Cardiac septum (tissue), 1 donor: ENCODE data around the gene AQP6. TPM values are rescaled to one million over a fixed set of nuclear protein-coding genes. Genes with fewer than 3 reads are reported as not detected.
"Not testable (repeated sequence)": the region's sequence is repeated elsewhere in the genome, so short reads cannot be mapped to it uniquely, and the experiment has no call there.

ENCODE experiments used
- DNase-seq: peaks from one replicate; pipeline ENCODE4 v3.0.0-alpha.2; 2020; ENCODE audit warnings: low spot score
- intact Hi-C: fragments of 100-400 bp; cut with DNase I; formaldehyde crosslinking; loops from one replicate; pipeline ENCODE4 v1.14.0; 2022
- total RNA-seq: library from RNA; stranded (reverse); fragmentation: NEBNext Ultra II Directional; extraction: Animal tissue kit (Norgen Biotek cat#: 25700); gene quantifications from one replicate; pipeline ENCODE4 v1.2.1, GENCODE V29; 2021
- donor health status: DM: no; HTN: no; CAD: no.

Gene AQP6
- total RNA-seq, 1 donor from 2014 or later = not detected

GRCh38 chr12:49979791-49980190 lies 7.0 kb downstream of the AQP6 start:
- intact Hi-C loops = no loop called here
- DNase-seq = no peak

- no peak for DNase-seq
- intact Hi-C loops = no loop called here
These were observed 8.0 kb downstream of the AQP6 start for GRCh38 chr12:49980501-49981349.

DNA sequence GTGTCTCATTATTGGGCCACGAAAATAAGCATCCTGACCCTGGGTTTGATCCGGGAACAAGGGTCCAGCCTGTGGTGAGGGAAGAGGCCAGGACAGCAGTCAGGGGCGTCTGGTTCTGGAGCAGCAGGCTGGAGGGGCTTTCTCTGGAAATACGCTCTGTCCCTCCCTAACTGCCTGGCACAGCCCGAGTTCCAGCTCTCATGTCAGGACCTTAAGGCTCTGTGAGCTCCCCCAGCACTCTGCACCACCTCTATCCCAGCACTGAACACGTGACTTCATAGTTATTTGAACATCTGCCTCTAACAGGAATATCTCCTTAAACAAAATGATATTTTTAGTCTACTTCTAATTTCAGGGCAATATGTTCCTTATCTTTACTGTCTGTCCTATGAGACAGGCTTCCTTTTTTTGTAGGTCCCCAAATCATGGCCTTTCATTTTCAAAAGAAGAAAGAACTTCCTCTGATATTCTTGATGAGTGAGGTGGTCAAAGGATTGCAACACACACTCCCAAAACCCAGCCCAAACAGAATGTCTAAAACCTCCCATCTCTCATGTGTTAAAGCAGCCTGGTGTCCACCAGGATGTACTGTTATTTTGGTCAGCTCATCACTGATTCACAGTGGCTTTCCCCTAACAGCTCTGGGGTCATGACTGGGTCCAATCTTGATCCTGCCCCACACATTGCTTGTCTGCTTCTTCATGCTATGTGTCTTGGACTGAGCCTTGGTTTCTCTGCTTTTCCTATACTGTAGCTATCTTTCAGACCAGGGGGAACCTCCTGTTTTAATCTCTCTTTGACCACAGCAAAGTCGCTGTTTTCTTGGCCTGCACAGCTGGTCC lies 9.7 kb downstream of the AQP6 start:
- no peak for DNase-seq

DNA sequence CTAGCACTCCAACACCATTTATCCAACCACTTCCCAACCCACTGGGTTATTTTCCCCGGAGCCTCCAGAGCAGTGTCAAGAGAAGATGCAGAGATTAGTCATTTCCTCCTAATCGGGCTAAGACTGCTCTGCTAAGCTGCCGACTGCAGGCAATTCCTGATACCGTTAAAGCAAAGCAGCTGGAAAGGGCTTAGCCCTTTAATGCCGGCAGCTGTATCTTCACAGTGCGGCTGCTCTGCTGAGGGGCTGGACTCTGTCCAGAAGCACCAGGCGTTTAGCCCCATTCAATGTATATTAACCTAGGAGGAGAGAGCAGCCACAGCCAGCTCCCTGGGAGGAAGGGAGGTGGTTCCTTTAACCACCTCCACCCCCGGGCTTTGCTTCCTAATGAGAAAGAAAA lies 11.1 kb downstream of the AQP6 start:
- no peak for DNase-seq
- intact Hi-C loops = no loop called here

More for the DNA sequence above, 9.7 kb downstream of the AQP6 start:
- intact Hi-C loops = no loop called here

GRCh38 chr12:49984476-49985359 lies 12.0 kb downstream of the AQP6 start:
- intact Hi-C loops = no loop called here
- no peak for DNase-seq

DNA sequence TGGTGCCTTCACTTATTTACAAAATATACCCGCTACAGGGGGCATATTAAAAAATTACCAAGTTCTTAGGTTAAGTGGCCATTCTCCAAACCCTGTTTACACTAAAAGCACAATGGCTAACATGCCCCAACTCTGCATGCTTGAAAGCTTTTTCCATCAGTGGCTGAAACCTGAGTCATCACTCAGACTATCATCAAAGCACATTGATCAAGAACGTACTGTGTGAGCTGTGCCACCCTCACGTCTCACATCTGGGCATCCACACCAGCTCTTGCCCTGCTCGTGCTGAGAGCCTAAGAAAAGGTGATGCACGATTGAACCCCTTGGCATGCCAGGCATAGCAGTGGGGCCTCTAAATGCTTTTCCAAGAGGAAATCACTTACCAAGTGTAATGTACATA lies 13.2 kb downstream of the AQP6 start:
- intact Hi-C loops = no loop called here
- DNase-seq = no peak

DNA sequence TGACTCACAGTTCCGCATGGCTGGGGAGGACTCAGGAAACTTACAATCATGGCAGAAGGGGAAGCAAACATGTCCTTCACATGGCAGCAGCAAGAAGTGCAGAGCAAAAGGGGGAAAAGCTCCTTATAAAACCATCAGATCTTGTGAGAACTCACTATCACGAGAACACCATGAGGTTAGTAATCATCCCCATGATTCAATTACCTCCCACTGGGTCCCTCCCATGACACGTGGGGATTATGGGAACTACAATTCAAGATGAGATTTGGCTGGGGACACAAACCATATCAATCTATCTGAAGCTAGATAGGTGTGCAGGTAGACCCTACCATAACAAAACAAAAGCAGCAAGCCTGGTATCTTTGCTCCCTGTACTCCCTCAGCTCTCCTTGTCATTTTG lies 13.7 kb downstream of the AQP6 start:
- DNase-seq, intact Hi-C loops: not testable (repeated sequence)

- intact Hi-C loops = no loop called here
These were observed 15.0 kb downstream of the AQP6 start for GRCh38 chr12:49987625-49988303.

GRCh38 chr12:49989400-49989799 lies 16.7 kb downstream of the AQP6 start:
- DNase-seq, intact Hi-C loops: not testable (repeated sequence)

More at GRCh38 chr12:49987625-49988303, 15.0 kb downstream of the AQP6 start:
- no peak for DNase-seq

DNA sequence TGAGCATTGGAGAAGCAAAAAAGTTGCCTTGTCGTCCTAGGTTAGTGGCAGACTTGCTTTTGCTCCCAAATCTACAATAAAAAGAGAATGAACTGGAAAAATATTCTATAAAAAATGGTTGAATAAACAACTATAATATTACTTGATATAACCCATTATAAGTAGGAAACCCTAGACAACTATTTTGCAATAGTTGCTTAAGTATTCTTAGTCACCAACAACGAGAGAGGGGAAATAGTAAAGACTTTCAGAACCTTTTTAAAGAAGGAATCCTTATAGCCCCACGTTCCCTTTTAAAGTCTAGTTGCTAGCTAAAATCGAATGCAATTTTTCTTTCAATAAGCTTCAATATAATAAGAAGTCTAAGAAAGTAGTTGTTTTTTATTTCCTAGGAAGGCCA lies 17.5 kb downstream of the AQP6 start:
- no peak for DNase-seq
- intact Hi-C loops = no loop called here

DNA sequence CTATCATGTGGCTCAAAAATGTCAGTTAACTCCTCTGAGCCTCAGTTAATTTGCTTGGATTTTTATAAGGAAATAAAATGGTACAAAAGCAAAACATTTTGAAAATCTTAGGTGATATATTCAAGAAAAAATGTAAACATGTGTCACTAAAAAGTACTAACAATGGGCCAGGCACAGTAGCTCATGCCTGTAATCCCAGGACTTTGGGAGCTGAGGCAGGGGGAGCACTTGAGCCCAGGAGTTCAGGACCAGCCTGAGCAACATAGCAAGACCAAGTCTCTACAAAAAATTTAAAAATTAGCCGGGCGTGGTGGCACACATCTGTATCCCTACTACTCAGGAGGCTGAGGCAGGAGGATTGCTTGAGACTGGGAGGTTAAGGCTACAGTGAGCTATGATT lies 25.7 kb downstream of the AQP6 start:
- intact Hi-C loops = no loop called here
- no peak for DNase-seq

DNA sequence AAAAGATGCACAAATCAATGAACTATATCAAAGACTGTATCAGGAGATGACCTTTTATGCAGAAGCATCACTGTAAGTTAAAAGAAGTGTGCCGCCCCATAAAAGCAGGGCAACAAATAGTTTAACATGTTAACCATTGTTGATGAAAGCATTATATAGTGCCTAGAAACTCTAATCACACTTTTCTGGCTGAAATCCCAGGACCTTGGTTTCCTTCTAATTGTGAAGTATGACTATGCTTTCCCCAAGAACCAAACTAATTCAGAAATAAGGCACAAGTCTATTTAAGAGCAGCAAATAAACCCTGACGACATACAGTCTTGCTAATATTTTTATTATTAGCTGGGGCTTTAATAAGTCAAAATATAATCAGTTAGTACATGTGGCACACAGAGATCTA lies 30.8 kb downstream of the AQP6 start:
- intact Hi-C loops = no loop called here
- no peak for DNase-seq

- intact Hi-C loops = no loop called here
- no peak for DNase-seq
These were observed 31.9 kb downstream of the AQP6 start for GRCh38 chr12:50004696-50005095.

GRCh38 chr12:50005175-50005574 lies 32.4 kb downstream of the AQP6 start:
- intact Hi-C loops = no loop called here
- no peak for DNase-seq

GRCh38 chr12:50006280-50006679 lies 33.5 kb downstream of the AQP6 start:
- no peak for DNase-seq
- intact Hi-C loops = no loop called here

DNA sequence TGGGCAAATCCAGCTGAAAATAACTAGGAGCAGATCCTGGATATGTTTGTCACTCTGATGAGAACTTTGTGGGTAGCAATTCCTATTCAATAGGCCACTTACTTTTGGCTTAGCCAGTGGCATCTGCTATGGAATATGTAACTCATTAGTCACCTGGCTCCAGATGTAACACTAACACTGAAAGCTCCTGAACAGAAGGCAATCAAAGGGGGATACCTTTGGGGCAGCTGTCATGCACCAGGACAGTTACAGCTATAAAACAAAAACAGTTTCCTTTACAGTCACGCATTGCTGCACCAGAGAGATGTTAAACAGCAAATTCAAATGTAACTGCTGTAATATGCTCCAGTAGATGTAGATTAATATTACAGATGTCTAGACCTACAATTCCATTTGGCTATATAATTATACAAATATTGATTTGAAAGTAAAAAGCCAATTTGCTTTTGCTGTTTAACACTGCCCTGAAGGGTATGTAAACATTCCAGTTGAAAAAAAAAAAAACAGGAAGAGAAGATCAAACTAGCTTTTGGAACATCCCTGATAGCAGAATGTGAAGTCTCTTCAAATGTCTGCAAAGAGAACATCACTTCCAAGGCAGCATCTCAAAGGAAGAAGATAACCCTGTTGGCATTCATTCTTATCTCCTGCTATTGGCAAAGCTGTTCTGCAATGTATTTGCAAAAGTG lies 34.2 kb downstream of the AQP6 start:
- intact Hi-C loops = no loop called here

GRCh38 chr12:50013361-50014147 lies 40.8 kb downstream of the AQP6 start:
- intact Hi-C loops = no loop called here
- no peak for DNase-seq

More for the DNA sequence above, 34.2 kb downstream of the AQP6 start:
- DNase-seq = no peak

DNA sequence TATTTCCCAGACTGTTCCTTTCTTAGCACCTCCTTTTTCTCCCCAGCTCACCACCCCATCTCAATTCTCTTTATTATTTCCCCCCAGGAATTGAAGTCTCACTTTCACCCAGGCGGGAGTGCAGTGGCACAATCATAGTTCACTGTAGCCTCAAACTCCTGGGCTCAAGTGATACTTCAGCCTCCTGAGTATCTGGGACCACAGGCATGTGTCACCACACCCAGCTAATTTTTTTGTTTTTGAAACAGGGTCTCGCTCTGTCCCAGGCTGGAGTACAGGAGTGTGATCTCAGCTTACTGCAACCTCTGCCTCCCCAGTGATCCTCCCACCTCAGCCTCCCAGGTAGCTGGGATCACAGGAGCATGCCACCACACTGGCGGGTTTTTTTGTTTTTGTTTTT lies 41.6 kb downstream of the AQP6 start:
- no peak for DNase-seq
- intact Hi-C loops = no loop called here
